ENCODE measurements around the gene KANSL3.
A peak's percentile ranks its signal among the peaks of the same experiment; 100 is the strongest.

Gene KANSL3

DNA sequence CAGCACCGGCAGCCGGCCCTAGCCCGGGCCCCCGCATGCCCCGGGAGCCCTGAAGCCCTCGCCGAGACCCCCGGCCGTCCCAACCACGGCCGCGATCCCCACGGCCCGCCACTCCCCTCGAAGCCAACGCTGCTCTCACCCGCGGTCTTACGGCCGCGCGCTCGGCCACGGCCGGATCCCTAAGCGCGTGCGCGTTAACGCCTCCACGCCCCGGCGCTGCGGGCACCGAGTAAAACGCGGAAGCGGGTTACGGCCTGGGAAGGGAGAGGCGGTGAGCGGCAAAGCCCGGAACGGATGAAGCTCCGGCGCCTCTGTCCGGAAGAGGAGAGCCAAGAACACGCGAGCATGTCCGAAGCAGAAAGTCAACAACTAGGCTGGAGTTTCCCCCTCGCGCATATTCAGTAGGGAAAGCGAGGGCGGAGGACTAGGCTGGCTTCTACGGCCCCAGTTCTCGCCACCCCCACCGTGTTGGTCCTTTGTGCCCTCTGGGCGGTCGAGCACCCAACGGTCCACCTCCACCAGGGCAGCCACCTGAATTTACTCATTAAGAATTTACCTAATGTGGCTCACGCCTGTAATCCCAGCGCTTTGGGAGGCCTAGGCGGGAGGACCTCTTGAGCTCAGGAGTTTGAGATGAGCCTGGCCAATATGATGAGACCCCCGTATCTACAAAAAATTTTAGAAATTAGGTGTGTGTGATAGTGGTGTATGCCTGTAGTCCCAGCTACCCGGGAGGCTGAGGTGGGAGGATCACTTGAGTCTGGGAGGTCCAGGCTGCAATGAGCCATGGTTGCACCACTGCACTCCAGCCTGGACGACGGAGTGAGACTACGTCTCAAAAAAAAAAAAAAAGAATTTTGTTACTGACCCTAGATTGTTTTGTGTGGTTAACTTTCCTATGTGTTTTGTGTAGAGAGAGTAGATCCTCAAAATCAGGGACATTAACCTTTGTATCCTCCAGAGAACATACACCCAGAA lies at the start of gene KANSL3:
Gene KANSL3, minus strand, starts transcription at position 169 of the 978 bp plus-strand sequence. CDS start 1,177 bp downstream, outside the sequence.
- no CpG with 5 or more reads among the region's 67 CpGs for WGBS (ENCODE audit: insufficient coverage, insufficient read length)
- 0 out of 2 replicates have a peak, but pooled peaks cover 3% of the 10 kb centered on the region for H3K4me1 ChIP-seq (ENCODE audit: control insufficient read depth, insufficient read depth, low read length)
- no peak within 1 kb of the TSS for H3K27ac ChIP-seq (ENCODE audit: low read length)

DNA sequence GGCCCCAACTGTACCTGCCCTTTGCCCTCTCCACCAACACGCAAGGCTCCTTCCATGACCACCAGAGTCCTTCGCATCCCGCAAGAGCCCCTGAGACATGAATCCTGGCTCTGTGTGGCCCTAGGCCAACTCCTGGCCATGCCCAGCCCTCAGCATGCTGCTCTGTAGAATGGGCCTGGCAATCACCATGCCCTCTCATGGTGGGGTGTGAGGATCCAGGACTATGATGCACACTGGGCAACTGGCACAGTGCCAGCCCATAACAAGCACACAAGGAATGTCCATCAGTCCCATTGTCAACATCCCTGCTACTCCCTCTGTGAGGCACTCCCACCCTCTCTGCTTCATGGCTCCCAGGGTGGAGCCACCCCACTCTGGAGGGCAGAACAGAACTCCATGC lies 49.2 kb upstream of the KANSL3 start:
- no peaks in the 10 kb centered on the region for H3K36me3 ChIP-seq (ENCODE audit: control insufficient read depth, insufficient read depth, low read length)
- no peak for DNase-seq (ENCODE audit: low read depth, low spot score)
- H3K9me3 ChIP-seq (ENCODE audit: control insufficient read depth, insufficient read depth, low read length) = no peaks in the 10 kb centered on the region
- no CpG with 5 or more reads among the region's 3 CpGs for WGBS (ENCODE audit: insufficient coverage, insufficient read length)
- H3K27ac ChIP-seq (ENCODE audit: low read length) = no peak overlapping the region
- no peaks in the 10 kb centered on the region for H3K27me3 ChIP-seq (ENCODE audit: control insufficient read depth, insufficient read depth, low read length)
- H3K4me1 ChIP-seq (ENCODE audit: control insufficient read depth, insufficient read depth, low read length) = no peaks in the 10 kb centered on the region; the same call in 1 of the 2 replicates
- H3K4me3 ChIP-seq (ENCODE audit: low read length) = no peak overlapping the region

More for the DNA sequence above, at the start of gene KANSL3:
- Histone ChIP-seq H3K9me3 (ENCODE audit: control insufficient read depth, insufficient read depth, low read length) (no peaks in the 10 kb centered on the region), H3K36me3 (ENCODE audit: control insufficient read depth, insufficient read depth, low read length) (no peaks in the 10 kb centered on the region), H3K4me3 (ENCODE audit: low read length) (peak within 1 kb of the TSS; percentile 49; the same call in 1 of the 2 replicates), H3K27me3 (ENCODE audit: control insufficient read depth, insufficient read depth, low read length) (no peaks in the 10 kb centered on the region)
- peak; percentile 82 for DNase-seq (ENCODE audit: low read depth, low spot score)

DNA sequence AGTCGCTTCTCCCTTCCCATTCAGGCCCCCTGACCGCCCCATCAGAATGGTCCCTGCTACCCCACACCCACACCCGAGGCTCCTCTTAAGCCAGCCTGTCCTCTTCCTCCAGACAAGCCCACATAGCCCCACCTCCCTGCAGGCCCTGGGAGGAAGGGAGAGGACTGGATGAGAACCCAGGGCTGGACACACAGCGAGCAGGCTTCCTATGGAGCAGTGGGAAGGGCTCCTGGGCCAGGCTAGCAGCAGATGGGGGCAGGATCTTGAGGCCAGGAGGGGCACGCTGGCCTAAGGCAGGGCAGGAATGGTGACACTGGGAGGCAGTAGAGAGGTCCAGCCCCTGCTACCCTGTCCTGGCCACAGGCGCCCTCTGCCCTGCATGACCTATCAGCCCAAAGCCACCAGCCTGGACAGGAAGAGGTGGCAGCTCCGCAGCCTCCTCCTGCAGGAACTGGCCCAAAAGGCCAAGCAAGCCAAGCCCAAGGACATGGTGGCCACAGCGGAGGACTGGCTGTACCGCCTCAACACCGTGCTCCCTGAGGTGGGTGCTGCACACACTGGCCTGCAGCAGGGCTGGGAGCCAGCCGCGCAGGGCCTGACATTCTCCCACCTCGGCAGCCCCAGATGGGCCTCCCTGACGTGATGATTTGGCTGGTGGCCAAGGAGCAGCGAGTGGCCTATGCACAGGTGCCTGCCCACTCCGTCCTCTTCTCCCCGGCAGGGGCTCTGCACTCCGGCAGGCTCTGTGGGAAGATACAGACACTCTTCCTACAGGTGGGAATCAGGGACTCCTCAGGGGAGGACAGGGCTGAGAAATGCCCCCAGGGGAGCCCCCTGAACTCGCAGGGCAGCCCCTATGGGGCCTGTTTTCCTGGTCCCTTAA lies 47.7 kb upstream of the KANSL3 start:
- no CpG with 5 or more reads among the region's 19 CpGs for whole genome bisulfite sequencing (ENCODE audit: insufficient coverage, insufficient read length)
- no peak overlapping the region for H3K4me3 ChIP-seq (ENCODE audit: low read length)
- DNase-seq (ENCODE audit: low read depth, low spot score) = no peak
- H3K27ac ChIP-seq (ENCODE audit: low read length) = no peak overlapping the region
- H3K27me3 ChIP-seq (ENCODE audit: control insufficient read depth, insufficient read depth, low read length) = no peaks in the 10 kb centered on the region
- H3K36me3 ChIP-seq (ENCODE audit: control insufficient read depth, insufficient read depth, low read length) = no peaks in the 10 kb centered on the region
- no peaks in the 10 kb centered on the region; the same call in 1 of the 2 replicates for H3K4me1 ChIP-seq (ENCODE audit: control insufficient read depth, insufficient read depth, low read length)
- no peaks in the 10 kb centered on the region for H3K9me3 ChIP-seq (ENCODE audit: control insufficient read depth, insufficient read depth, low read length)

DNA sequence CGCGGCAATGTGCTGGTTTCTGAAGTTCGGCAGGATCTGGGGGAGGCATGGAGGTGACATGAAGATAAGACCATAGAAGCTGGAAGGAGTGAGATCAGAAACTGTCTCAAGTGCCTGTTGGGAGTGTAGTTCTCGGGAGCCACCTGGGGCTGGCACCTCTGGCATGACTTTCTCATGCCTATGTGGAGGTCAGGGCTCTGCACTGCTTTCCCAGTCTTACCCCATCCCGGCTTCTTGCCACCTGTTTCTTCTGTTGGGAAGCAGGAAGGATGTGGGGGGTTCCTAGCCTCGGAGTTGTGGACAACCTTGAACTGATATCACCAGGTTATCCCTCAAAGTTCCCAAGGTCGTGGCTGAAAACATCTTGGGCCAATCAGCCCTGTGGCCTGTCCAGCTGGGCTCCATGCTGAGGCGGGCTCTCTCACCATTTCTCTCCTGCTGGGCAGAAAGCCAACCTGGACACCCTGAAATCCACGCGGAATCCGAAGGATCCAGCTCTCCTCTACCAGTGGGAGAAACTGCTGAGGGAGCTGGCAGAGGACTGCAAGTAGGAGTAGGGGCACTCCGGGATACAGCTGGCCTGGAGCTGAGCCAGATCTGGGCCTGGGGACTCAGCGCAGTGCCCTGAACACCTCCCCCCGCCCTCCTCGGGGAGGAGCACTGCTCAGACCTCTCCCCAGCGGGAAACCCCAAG lies 46.9 kb upstream of the KANSL3 start:
- no CpG with 5 or more reads among the region's 16 CpGs for WGBS (ENCODE audit: insufficient coverage, insufficient read length)
- Histone ChIP-seq H3K27ac (ENCODE audit: low read length) (no peak overlapping the region), H3K4me3 (ENCODE audit: low read length) (no peak overlapping the region), H3K9me3 (ENCODE audit: control insufficient read depth, insufficient read depth, low read length) (no peaks in the 10 kb centered on the region), H3K36me3 (ENCODE audit: control insufficient read depth, insufficient read depth, low read length) (no peaks in the 10 kb centered on the region), H3K27me3 (ENCODE audit: control insufficient read depth, insufficient read depth, low read length) (no peaks in the 10 kb centered on the region), H3K4me1 (ENCODE audit: control insufficient read depth, insufficient read depth, low read length) (no peaks in the 10 kb centered on the region; the same call in 1 of the 2 replicates)
- no peak for DNase-seq (ENCODE audit: low read depth, low spot score)

DNA sequence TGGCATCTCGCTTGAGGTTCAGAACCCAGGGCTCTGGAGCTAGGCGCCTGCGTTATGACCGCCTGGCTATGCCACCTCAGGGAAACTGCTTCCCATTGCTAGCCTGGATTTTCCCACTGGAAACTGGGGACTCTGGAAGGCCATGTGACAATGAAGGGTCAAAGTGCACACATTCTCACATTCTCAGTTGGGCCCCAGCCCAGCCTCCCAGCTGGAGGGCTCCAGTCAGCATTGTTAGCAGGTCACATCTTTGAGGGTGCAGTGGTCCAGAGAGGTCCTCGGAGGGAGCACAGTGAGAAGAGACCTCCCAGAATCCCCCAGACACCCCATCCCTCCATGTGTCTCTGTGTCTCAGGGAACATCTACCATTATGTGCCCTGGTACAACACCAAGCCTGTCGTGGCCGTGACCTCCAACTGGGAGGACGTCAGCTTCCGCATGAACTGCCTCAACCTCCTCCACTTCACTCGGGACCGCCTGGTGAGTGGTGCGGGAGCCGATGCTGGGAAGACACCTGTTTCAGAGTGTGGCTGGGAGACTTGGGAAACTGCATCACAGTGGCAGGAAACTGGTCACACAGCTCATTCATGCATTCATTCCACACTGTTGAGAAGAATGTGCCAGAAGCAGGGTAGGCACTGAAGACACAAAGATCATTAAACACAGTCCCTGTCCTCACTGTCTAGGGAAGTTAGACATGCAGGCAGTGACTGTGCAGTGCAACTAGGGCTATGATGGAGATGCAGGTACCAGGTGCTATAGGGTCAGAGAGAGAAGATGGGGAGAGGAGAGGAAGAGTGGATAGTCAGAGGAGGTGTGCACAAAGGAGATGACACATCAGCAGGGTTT lies 46.1 kb upstream of the KANSL3 start:
- no CpG with 5 or more reads among the region's 13 CpGs for whole genome bisulfite sequencing (ENCODE audit: insufficient coverage, insufficient read length)
- DNase-seq (ENCODE audit: low read depth, low spot score) = no peak
- H3K27me3 ChIP-seq (ENCODE audit: control insufficient read depth, insufficient read depth, low read length) = no peaks in the 10 kb centered on the region
- no peaks in the 10 kb centered on the region for H3K36me3 ChIP-seq (ENCODE audit: control insufficient read depth, insufficient read depth, low read length)
- H3K4me3 ChIP-seq (ENCODE audit: low read length) = no peak overlapping the region
- no peak overlapping the region for H3K27ac ChIP-seq (ENCODE audit: low read length)
- no peaks in the 10 kb centered on the region; the same call in 1 of the 2 replicates for H3K4me1 ChIP-seq (ENCODE audit: control insufficient read depth, insufficient read depth, low read length)
- H3K9me3 ChIP-seq (ENCODE audit: control insufficient read depth, insufficient read depth, low read length) = no peaks in the 10 kb centered on the region

DNA sequence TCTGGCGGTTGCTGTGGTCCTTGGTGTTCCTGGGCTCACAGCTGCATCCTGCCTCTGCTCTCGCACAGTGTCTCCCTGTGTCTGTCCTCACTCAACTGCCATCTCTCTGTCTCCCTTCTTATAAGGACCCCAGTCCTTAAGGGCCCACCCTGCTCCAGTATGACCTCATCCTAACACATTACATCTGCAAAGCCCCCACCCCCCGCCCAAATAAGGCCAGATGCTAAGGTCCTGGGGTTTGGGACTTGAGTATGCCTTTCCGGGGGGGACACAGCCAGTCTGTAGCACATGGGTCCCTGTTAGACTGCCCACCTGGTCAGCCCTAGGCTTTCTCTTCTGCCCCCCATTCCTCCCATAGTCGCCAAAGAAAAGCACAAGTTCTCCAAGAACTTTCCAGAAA lies 45.2 kb upstream of the KANSL3 start:
- Histone ChIP-seq H3K36me3 (ENCODE audit: control insufficient read depth, insufficient read depth, low read length) (no peaks in the 10 kb centered on the region), H3K4me3 (ENCODE audit: low read length) (no peak overlapping the region), H3K27me3 (ENCODE audit: control insufficient read depth, insufficient read depth, low read length) (no peaks in the 10 kb centered on the region), H3K9me3 (ENCODE audit: control insufficient read depth, insufficient read depth, low read length) (no peaks in the 10 kb centered on the region), H3K27ac (ENCODE audit: low read length) (no peak overlapping the region), H3K4me1 (ENCODE audit: control insufficient read depth, insufficient read depth, low read length) (no peaks in the 10 kb centered on the region; the same call in 1 of the 2 replicates)
- DNase-seq (ENCODE audit: low read depth, low spot score) = no peak
- WGBS (ENCODE audit: insufficient coverage, insufficient read length) = no CpG with 5 or more reads among the region's 5 CpGs

DNA sequence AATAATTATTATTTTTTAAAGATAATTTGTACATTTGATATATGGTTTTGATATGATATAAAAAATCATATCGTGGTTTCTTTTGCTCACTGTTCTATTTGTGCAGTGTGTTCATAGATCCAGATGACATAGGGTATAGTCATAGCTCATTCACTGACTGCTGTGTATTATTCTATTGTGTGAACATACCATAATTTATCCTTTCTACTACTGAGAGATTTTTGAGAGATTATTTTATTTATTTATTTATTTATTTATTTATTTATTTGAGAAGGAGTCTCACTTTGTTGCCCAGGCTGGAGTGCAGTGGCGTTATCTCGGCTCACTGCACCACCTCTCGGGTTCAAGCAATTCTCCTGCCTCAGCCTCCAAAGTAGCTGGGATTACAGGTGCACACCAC lies 43.4 kb upstream of the KANSL3 start:
- DNase-seq (ENCODE audit: low read depth, low spot score) = no peak
- 100% methylated on average over 1 of the region's 4 CpGs for WGBS (ENCODE audit: insufficient coverage, insufficient read length)
- Histone ChIP-seq H3K27ac (ENCODE audit: low read length) (no peak overlapping the region), H3K4me3 (ENCODE audit: low read length) (no peak overlapping the region), H3K27me3 (ENCODE audit: control insufficient read depth, insufficient read depth, low read length) (no peaks in the 10 kb centered on the region), H3K36me3 (ENCODE audit: control insufficient read depth, insufficient read depth, low read length) (no peaks in the 10 kb centered on the region), H3K9me3 (ENCODE audit: control insufficient read depth, insufficient read depth, low read length) (no peaks in the 10 kb centered on the region), H3K4me1 (ENCODE audit: control insufficient read depth, insufficient read depth, low read length) (no peaks in the 10 kb centered on the region; the same call in 1 of the 2 replicates)

DNA sequence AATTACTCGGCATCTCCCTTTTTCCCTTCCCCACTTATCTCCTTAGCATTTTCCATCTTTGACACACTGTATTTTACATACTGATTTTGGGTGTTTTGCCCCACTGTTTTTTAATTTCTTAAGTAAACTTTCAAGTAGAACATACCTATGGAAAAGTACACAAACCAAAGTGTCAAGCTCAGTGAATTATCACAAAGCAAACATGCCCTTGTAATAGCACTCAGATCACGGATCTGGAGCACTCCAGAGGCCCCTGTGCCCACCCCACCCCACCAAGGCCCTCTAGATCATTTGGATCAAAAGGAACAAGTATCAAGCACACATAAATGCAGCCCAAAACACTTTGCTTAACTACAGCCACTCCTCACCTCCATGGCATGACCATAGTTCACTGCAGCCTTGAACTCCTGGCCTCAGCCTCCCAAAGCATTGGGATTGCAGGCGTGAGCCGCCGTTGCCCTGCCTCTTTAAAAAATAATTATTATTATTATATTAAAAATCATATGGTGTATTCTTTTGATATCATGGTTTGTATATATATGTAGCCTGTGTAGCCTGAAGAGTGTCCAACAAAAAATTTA lies 42.5 kb upstream of the KANSL3 start:
- H3K4me1 ChIP-seq (ENCODE audit: control insufficient read depth, insufficient read depth, low read length) = no peaks in the 10 kb centered on the region
- no peak overlapping the region for H3K4me3 ChIP-seq (ENCODE audit: low read length)
- H3K27me3 ChIP-seq (ENCODE audit: control insufficient read depth, insufficient read depth, low read length) = no peaks in the 10 kb centered on the region
- DNase-seq (ENCODE audit: low read depth, low spot score) = no peak
- WGBS (ENCODE audit: insufficient coverage, insufficient read length) = no CpG with 5 or more reads among the region's 5 CpGs
- H3K36me3 ChIP-seq (ENCODE audit: control insufficient read depth, insufficient read depth, low read length) = no peaks in the 10 kb centered on the region
- H3K27ac ChIP-seq (ENCODE audit: low read length) = no peak overlapping the region
- H3K9me3 ChIP-seq (ENCODE audit: control insufficient read depth, insufficient read depth, low read length) = no peaks in the 10 kb centered on the region

DNA sequence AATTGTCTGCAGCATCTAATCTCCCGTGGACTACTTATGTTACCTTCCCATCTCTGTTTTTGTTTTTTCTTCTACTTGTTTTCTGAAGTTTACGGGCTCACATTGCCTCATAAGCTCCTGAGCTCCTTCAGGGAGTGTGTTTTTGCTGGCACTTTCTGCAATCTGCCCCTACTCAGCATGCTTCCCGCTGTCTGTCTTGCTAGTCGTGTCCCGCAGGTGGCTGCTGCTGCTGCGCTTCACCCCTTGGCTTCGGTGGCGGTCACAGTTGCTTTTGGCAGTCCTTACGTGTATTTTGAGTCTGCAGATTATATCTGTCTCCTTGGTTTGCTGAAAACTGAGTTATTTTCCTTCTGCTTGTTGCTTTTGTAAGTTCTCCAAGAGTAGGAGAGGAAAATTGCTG lies 41.7 kb upstream of the KANSL3 start:
- Histone ChIP-seq H3K4me1 (ENCODE audit: control insufficient read depth, insufficient read depth, low read length) (no peaks in the 10 kb centered on the region), H3K36me3 (ENCODE audit: control insufficient read depth, insufficient read depth, low read length) (no peaks in the 10 kb centered on the region), H3K27ac (ENCODE audit: low read length) (no peak overlapping the region), H3K27me3 (ENCODE audit: control insufficient read depth, insufficient read depth, low read length) (no peaks in the 10 kb centered on the region), H3K9me3 (ENCODE audit: control insufficient read depth, insufficient read depth, low read length) (no peaks in the 10 kb centered on the region), H3K4me3 (ENCODE audit: low read length) (no peak overlapping the region)
- no peak for DNase-seq (ENCODE audit: low read depth, low spot score)
- no CpG with 5 or more reads among the region's 9 CpGs for WGBS (ENCODE audit: insufficient coverage, insufficient read length)
